Ovary (tissue), 3 donors: ENCODE results near the gene SEZ6.

Source experiments
- EP300 ChIP-seq: sonication (generic); formaldehyde crosslinking; IDR thresholded peaks from one replicate; pipeline ENCODE4 v1.6.1; 2017; ENCODE audit warnings: antibody characterized with exemption
- POLR2A ChIP-seq: fragments of 450-650 bp; IDR thresholded peaks from one replicate; pipeline ENCODE4 v1.6.1; 2017; ENCODE audit warnings: antibody characterized with exemption, mild to moderate bottlenecking, moderate library complexity
- TF ChIP-seq, protein P1 (sequence below), 3 donors: fragments of 450-650 bp in 2 of 3; fragments of 200-600 bp in 1 of 3; IDR thresholded peaks; one replicate each; pipeline versions ENCODE4 v1.5.1 to v1.8.0; 2016 to 2022; ENCODE audit warnings: antibody characterized with exemption in 3 of 3, mild to moderate bottlenecking in 1 of 3
- donor health status: DM: no; HTN: no; CAD: no.

GRCh38 chr17:28992625-28993600 is 12.9 kb downstream of the SEZ6 start:
- TF ChIP-seq, protein P1, sequence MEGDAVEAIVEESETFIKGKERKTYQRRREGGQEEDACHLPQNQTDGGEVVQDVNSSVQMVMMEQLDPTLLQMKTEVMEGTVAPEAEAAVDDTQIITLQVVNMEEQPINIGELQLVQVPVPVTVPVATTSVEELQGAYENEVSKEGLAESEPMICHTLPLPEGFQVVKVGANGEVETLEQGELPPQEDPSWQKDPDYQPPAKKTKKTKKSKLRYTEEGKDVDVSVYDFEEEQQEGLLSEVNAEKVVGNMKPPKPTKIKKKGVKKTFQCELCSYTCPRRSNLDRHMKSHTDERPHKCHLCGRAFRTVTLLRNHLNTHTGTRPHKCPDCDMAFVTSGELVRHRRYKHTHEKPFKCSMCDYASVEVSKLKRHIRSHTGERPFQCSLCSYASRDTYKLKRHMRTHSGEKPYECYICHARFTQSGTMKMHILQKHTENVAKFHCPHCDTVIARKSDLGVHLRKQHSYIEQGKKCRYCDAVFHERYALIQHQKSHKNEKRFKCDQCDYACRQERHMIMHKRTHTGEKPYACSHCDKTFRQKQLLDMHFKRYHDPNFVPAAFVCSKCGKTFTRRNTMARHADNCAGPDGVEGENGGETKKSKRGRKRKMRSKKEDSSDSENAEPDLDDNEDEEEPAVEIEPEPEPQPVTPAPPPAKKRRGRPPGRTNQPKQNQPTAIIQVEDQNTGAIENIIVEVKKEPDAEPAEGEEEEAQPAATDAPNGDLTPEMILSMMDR (IDR thresholded peaks at IDR 0.05) = no peak
- TF ChIP-seq POLR2A = no peak
- TF ChIP-seq EP300 = no peak
